D721Med (cell line): ENCODE data around the gene ABRAXAS1.

Source experiments
- DNase-seq: peaks from one replicate; pipeline ENCODE4 v3.0.0; 2011; ENCODE audit warnings: low spot score; ENCODE audit not compliant: insufficient read length
- FAIRE-seq: peaks from 2 replicates; lab custom pipeline; 2011; peaks lifted over from hg19 to GRCh38; lab: Jason Lieb, UNC
- TF ChIP-seq, protein P1 (sequence below): IDR thresholded peaks from 2 replicates; pipeline ENCODE4 v1.5.1; 2012; ENCODE audit warnings: mild to moderate bottlenecking, control low read depth; ENCODE audit not compliant: insufficient read depth; ENCODE audit errors: missing control alignments

Gene ABRAXAS1

GRCh38 chr4:83417566-83417965 lies 67.3 kb downstream of the ABRAXAS1 start:
- no peak for DNase-seq
- TF ChIP-seq, protein P1, sequence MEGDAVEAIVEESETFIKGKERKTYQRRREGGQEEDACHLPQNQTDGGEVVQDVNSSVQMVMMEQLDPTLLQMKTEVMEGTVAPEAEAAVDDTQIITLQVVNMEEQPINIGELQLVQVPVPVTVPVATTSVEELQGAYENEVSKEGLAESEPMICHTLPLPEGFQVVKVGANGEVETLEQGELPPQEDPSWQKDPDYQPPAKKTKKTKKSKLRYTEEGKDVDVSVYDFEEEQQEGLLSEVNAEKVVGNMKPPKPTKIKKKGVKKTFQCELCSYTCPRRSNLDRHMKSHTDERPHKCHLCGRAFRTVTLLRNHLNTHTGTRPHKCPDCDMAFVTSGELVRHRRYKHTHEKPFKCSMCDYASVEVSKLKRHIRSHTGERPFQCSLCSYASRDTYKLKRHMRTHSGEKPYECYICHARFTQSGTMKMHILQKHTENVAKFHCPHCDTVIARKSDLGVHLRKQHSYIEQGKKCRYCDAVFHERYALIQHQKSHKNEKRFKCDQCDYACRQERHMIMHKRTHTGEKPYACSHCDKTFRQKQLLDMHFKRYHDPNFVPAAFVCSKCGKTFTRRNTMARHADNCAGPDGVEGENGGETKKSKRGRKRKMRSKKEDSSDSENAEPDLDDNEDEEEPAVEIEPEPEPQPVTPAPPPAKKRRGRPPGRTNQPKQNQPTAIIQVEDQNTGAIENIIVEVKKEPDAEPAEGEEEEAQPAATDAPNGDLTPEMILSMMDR: no peak
- FAIRE-seq: no peak

DNA sequence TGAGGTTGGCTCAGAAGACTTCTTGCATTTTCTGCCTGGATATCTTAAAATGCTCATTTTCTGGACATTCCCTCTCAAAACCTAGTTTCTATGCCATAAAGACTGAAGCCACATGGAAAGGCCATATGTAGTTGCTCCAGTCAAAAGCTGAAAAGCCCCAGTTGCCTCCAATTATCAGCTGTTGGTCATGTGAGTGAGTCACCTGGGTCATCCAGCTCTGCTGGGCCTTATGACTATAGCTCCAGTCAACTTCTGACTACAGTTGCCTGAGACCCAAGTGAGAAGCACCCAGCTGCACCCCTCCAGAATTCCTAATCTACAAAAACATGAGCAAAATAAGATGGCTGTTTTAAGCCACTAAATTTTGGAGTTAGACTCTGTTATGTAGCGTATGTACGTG lies 71.2 kb downstream of the ABRAXAS1 start:
- TF ChIP-seq, protein P1: no peak
- no peak for FAIRE-seq
- DNase-seq: no peak
